DMS79 (cell line): ENCODE data around the gene NCOA6.
A peak's percentile ranks its signal among the peaks of the same experiment; 100 is the strongest.
"Not testable (repeated sequence)": the region's sequence is repeated elsewhere in the genome, so short reads cannot be mapped to it uniquely, and the experiment has no call there.

Experiments used
- DNase-seq: peaks from one replicate; lab custom pipeline; 2025; lab: John Stamatoyannopoulos, UW

NCOA6 gene

GRCh38 chr20:34829191-34829590 lies 3.7 kb upstream of the NCOA6 start:
- DNase-seq, result no peak

- DNase-seq, result peak; percentile 21
Measured at GRCh38 chr20:34824806-34825529, 483 bp downstream of the NCOA6 start.

GRCh38 chr20:34824452-34824805 lies 1.0 kb downstream of the NCOA6 start:
- peak; percentile 70 for DNase-seq

- DNase-seq, result no peak
Measured at GRCh38 chr20:34824026-34824425, 1.4 kb downstream of the NCOA6 start.

- DNase-seq, result no peak
Measured at GRCh38 chr20:34820805-34821578, 4.5 kb downstream of the NCOA6 start.

- DNase-seq, result no peak
Measured at GRCh38 chr20:34817801-34818200, 7.7 kb downstream of the NCOA6 start.

- no peak for DNase-seq
Measured at GRCh38 chr20:34817072-34817471, 8.4 kb downstream of the NCOA6 start.

- no peak for DNase-seq
Measured at GRCh38 chr20:34815636-34816035, 9.8 kb downstream of the NCOA6 start.

- DNase-seq, result no peak
Measured at GRCh38 chr20:34808583-34808982, 16.9 kb downstream of the NCOA6 start.

GRCh38 chr20:34807944-34808465 lies 17.4 kb downstream of the NCOA6 start:
- not testable (repeated sequence) for DNase-seq

GRCh38 chr20:34806255-34806654 lies 19.2 kb downstream of the NCOA6 start:
- DNase-seq, result no peak

- no peak for DNase-seq
Measured at GRCh38 chr20:34798871-34799270, 26.6 kb downstream of the NCOA6 start.

GRCh38 chr20:34798328-34798727 lies 27.1 kb downstream of the NCOA6 start:
- no peak for DNase-seq

GRCh38 chr20:34797012-34797995 lies 28.1 kb downstream of the NCOA6 start:
- no peak for DNase-seq

GRCh38 chr20:34794006-34794585 lies 31.4 kb downstream of the NCOA6 start:
- peak; percentile 56 for DNase-seq

- no peak for DNase-seq
Measured at GRCh38 chr20:34792687-34793363, 32.6 kb downstream of the NCOA6 start.

GRCh38 chr20:34791289-34792020 lies 34.0 kb downstream of the NCOA6 start:
- DNase-seq, result peak; percentile 68

- no peak for DNase-seq
Measured at GRCh38 chr20:34781220-34781619, 44.2 kb downstream of the NCOA6 start.

- not testable (repeated sequence) for DNase-seq
Measured at GRCh38 chr20:34780291-34780690, 45.2 kb downstream of the NCOA6 start.

- DNase-seq, result no peak
Measured at GRCh38 chr20:34776177-34776576, 49.3 kb downstream of the NCOA6 start.
